Fibroblast of the aortic adventitia (primary cell): ENCODE measurements around the gene ACOT11. TPM values are rescaled to one million over a fixed set of nuclear protein-coding genes. Genes with fewer than 3 reads are reported as not detected.

Experiments
- DNase-seq: peaks from one replicate; pipeline ENCODE4 v3.0.0-alpha.2; 2010; ENCODE audit warnings: low read depth
- H3K4me3 ChIP-seq: 2 replicates; pipeline ENCODE4 v1.5.1; 2011; ENCODE audit warnings: low read depth, mild to moderate bottlenecking, control low read depth, low read length, moderate library complexity
- total RNA-seq: library from RNA; depleted of rRNA; stranded (reverse); fragments of >200 nt; gene quantifications from 2 replicates; pipeline ENCODE4 v1.2.3, GENCODE V29; 2012; ENCODE audit warnings: low replicate concordance
- TF ChIP-seq, protein P1 (sequence below): IDR thresholded peaks from 2 replicates; pipeline ENCODE4 v1.5.1; 2011; ENCODE audit warnings: mild to moderate bottlenecking, low read length, control low read depth, inconsistent platforms; ENCODE audit not compliant: insufficient read depth

The ACOT11 gene
- total RNA-seq, 1 donor: 3.9 TPM

DNA sequence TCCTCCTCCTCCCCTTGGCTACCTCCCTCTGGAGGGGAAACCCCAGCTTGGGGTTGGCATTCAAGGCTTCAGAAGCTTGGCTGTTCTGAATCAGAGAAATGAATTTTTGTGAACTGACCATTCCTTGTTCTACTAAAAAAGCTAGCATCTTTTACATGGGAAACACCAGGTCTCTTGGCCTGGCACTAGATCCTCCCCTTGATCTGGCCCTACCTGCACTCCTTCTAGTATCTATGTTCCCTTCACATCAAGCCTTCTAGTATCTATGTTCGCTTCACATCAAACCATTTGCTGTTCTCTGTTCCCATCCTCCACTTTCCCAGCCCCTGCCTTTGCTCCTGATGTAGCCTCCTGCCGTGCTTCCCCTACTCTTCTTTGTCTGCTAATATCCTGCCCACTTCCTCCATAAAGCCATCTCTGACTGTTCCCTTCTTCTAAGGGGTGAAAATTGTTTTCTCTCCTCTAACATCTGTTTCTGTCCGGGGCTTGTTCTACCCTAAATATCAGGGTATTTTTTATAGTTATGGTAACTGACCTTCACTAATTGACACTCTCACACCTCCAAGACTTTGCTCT is 49.5 kb downstream of the ACOT11 start:
- DNase-seq: no peak
- TF ChIP-seq, protein P1, sequence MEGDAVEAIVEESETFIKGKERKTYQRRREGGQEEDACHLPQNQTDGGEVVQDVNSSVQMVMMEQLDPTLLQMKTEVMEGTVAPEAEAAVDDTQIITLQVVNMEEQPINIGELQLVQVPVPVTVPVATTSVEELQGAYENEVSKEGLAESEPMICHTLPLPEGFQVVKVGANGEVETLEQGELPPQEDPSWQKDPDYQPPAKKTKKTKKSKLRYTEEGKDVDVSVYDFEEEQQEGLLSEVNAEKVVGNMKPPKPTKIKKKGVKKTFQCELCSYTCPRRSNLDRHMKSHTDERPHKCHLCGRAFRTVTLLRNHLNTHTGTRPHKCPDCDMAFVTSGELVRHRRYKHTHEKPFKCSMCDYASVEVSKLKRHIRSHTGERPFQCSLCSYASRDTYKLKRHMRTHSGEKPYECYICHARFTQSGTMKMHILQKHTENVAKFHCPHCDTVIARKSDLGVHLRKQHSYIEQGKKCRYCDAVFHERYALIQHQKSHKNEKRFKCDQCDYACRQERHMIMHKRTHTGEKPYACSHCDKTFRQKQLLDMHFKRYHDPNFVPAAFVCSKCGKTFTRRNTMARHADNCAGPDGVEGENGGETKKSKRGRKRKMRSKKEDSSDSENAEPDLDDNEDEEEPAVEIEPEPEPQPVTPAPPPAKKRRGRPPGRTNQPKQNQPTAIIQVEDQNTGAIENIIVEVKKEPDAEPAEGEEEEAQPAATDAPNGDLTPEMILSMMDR: no peak
- H3K4me3 ChIP-seq: no peak overlapping the region

DNA sequence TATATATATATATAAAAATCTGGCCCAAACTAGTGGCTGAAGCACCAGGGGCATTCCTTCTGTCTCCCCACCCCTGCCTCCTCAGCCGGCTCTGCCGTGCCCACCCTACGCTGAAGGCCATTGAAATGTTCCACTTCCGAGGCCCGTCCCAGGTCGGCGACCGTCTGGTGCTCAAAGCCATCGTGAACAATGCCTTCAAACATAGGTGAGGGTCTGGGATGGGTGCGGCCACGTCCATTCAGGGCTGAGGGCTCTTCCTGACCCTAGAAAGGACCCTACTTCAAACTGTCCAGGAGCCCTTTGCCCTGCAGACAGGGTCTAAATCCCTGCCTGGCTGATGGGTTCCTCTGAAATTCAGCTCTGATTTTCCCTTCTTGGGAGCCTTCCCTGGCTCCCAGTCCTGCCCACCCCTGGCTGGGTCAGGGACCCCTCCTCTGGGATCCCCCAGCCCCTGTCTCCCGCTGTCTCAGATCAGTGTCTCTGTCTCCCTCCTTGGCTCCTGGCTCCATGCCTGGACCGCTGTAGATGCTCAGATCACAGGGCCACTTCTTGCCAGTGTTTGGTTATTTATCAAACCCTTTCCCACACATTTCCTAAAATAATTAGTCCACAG is 51.3 kb downstream of the ACOT11 start:
- no peak overlapping the region for H3K4me3 ChIP-seq
- DNase-seq: no peak
- TF ChIP-seq, protein P1: no peak

GRCh38 chr1:54600947-54601721 is 53.1 kb downstream of the ACOT11 start:
- TF ChIP-seq, protein P1: no peak
- no peak for DNase-seq
- H3K4me3 ChIP-seq: no peak overlapping the region

DNA sequence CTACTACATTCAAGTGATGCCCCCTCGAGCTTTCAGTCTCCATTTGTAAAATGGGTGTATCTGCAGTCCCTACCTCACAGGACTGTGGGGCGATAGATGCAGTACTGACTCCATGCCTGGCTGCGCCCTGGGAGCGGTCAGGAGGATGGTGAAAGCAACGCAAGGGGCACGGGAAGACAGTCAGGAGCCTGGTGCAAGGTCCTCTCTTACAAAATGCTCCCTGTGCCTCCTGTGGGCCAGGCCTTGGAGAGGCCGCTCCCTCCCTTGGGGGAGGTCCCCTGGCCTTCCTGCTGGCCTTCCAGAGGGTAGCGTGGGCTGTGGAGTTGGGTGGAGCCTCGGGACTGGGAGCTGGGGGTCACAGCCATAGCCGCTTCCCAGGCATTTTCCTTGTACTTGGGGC is 53.7 kb downstream of the ACOT11 start:
- TF ChIP-seq, protein P1: no peak

DNA sequence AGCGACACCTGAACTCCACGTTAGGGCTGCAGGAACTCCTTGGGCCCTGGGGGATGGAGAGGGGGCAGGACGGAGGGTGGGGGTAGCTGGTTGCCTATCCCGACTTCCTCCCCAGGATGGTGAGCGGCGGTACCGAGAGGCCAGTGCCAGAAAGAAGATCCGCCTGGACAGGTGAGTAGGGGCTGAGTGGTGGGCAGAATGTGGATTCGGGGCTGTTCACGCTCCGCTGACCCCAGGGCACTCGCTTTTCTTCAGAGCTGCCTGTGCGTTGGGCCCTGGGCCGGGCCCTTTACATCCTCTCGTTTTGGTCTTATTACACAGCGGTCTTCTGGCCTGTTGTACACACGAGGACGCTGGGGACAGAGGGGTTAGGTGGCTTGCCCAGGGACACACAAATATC is 54.5 kb downstream of the ACOT11 start:
- TF ChIP-seq, protein P1: no peak
- no peak for DNase-seq
- no peak overlapping the region for H3K4me3 ChIP-seq

More for the DNA sequence above, 53.7 kb downstream of the ACOT11 start:
- H3K4me3 ChIP-seq: no peak overlapping the region
- no peak for DNase-seq

GRCh38 chr1:54603241-54603640 is 55.2 kb downstream of the ACOT11 start:
- no peak overlapping the region for H3K4me3 ChIP-seq
- DNase-seq: no peak
- TF ChIP-seq, protein P1: no peak
